GM12878 (cell line): ENCODE data around the gene HELZ.

Source experiments
- POLR2AphosphoS5 ChIP-seq: IDR thresholded peaks from 2 replicates; pipeline ENCODE4 v1.6.1; 2011; ENCODE audit warnings: mild to moderate bottlenecking, low read length, inconsistent platforms
- TAF1 ChIP-seq: IDR thresholded peaks from 2 replicates; pipeline ENCODE4 v1.6.1; 2011; ENCODE audit warnings: mild to moderate bottlenecking, low read depth, low read length, borderline replicate concordance
- TF ChIP-seq, protein P1 (sequence below), 3 experiments: IDR thresholded peaks in 2 of 3; conservative IDR thresholded peaks in 1 of 3; 2 replicates each; pipeline ENCODE4 v1.5.1; 2011; ENCODE audit warnings: low read depth in 3 of 3, low read length in 3 of 3, mild to moderate bottlenecking in 3 of 3, control low read depth in 2 of 3, moderate library complexity in 2 of 3, inconsistent platforms in 1 of 3, mixed read lengths in 1 of 3; ENCODE audit not compliant: control insufficient read depth in 2 of 3, insufficient read depth in 1 of 3; ENCODE audit errors: extremely low read depth in 1 of 3

DNA sequence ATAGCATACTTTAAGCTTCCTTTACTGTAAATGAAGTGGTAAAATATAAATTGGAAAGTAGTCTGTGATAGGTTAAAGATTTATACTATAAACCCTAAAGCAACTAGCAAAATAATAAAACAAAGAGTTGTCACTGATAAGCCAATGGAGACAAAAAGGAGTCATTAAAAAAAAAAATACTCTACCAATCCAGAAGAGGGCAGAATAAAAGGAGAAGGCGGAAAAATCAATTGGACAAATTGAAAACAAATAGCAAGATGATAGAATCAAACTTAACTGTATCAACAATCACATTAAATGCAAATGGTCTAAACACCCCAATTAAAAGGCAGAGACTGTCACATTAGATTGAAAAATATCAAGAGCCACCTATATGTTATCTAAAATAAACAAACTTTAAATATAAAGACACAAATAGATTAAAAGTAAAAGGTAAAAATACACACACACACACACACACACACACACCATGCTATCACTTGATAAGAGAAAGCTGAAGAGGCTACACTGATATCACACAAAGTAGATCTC is 128.9 kb downstream of the HELZ start:
- TF ChIP-seq, protein P1, sequence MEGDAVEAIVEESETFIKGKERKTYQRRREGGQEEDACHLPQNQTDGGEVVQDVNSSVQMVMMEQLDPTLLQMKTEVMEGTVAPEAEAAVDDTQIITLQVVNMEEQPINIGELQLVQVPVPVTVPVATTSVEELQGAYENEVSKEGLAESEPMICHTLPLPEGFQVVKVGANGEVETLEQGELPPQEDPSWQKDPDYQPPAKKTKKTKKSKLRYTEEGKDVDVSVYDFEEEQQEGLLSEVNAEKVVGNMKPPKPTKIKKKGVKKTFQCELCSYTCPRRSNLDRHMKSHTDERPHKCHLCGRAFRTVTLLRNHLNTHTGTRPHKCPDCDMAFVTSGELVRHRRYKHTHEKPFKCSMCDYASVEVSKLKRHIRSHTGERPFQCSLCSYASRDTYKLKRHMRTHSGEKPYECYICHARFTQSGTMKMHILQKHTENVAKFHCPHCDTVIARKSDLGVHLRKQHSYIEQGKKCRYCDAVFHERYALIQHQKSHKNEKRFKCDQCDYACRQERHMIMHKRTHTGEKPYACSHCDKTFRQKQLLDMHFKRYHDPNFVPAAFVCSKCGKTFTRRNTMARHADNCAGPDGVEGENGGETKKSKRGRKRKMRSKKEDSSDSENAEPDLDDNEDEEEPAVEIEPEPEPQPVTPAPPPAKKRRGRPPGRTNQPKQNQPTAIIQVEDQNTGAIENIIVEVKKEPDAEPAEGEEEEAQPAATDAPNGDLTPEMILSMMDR (IDR thresholded peaks at IDR 0.05 in 2 of 3, conservative IDR thresholded peaks at IDR 0.05 in 1 of 3; ENCODE audit: control insufficient read depth in 2 of 3, extremely low read depth in 1 of 3, insufficient read depth in 1 of 3, low read depth in 3 of 3, low read length in 3 of 3), result no peak
- TF ChIP-seq TAF1 (no peak), POLR2AphosphoS5 (no peak)
